Measurements from ENCODE around the gene MBP.

- TF ChIP-seq CREB1 (IDR thresholded peaks at IDR 0.05; ENCODE audit: low read depth): no peak
- TF ChIP-seq NFIC (IDR thresholded peaks at IDR 0.05): no peak
- no peak for TF ChIP-seq MAX (IDR thresholded peaks at IDR 0.05)
- no peak for TF ChIP-seq TEAD4 (IDR thresholded peaks at IDR 0.05)
- no peak for TF ChIP-seq TCF12 (IDR thresholded peaks at IDR 0.05; ENCODE audit: low read depth)
- TF ChIP-seq RAD21 (IDR thresholded peaks at IDR 0.05; ENCODE audit: low read depth): no peak
- no peak for TF ChIP-seq REST (IDR thresholded peaks at IDR 0.05; ENCODE audit: low read depth)
- TF ChIP-seq ZBTB7A (IDR thresholded peaks at IDR 0.05; ENCODE audit: low read depth): no peak
These were observed 88.9 kb downstream of the MBP start for GRCh38 chr18:77043541-77044280.
